Calu3 (cell line): Measurements from ENCODE around the gene CDH4. TPM values are rescaled to one million over a fixed set of nuclear protein-coding genes. Genes with fewer than 3 reads are reported as not detected.

Source experiments
- BruUV-seq: library from RNA; stranded (reverse); fragments of 400-500 nt; replicated peaks from 2 replicates; lab custom pipeline; 2021; lab: Mats Ljungman, UMichigan
- CTCF ChIA-PET: fragments of 300-600 bp; sonication (Branson Sonifier 250); formaldehyde crosslinking; loops from one replicate; lab custom pipeline; 2022; ENCODE audit warnings: antibody characterized with exemption; lab: Charles Lee
- DNase-seq: peaks from one replicate; pipeline ENCODE4 v3.0.0; 2022
- H3K27ac Mint-ChIP-seq: one replicate; pipeline ENCODE4 v1.8.0; 2022; ENCODE audit warnings: mixed read lengths; ENCODE audit not compliant: unreplicated experiment
- H3K27me3 Mint-ChIP-seq: one replicate; pipeline ENCODE4 v1.8.0; 2022; ENCODE audit warnings: mixed read lengths; ENCODE audit not compliant: unreplicated experiment
- H3K36me3 Mint-ChIP-seq: one replicate; pipeline ENCODE4 v1.8.0; 2022; ENCODE audit warnings: mild to moderate bottlenecking, moderate library complexity, mixed read lengths; ENCODE audit not compliant: insufficient read depth, unreplicated experiment
- H3K4me1 Mint-ChIP-seq: one replicate; pipeline ENCODE4 v1.8.0; 2022; ENCODE audit warnings: mild to moderate bottlenecking, low read depth, mixed read lengths; ENCODE audit not compliant: unreplicated experiment
- H3K4me3 Mint-ChIP-seq: one replicate; pipeline ENCODE4 v1.8.0; 2022; ENCODE audit warnings: mild to moderate bottlenecking, low read depth, moderate library complexity, mixed read lengths; ENCODE audit not compliant: unreplicated experiment
- H3K9me3 Mint-ChIP-seq: one replicate; pipeline ENCODE4 v1.8.0; 2022; ENCODE audit warnings: low read depth, mixed read lengths; ENCODE audit not compliant: unreplicated experiment
- intact Hi-C: fragments of 100-400 bp; cut with micrococcal nuclease; formaldehyde crosslinking; loops from one replicate; pipeline ENCODE4 v1.10.0; 2022; ENCODE audit not compliant: unreplicated experiment
- total RNA-seq: library from RNA; stranded (reverse); gene quantifications from 2 replicates; pipeline ENCODE4 v1.2.3, GENCODE V29; 2022
- TF ChIP-seq, protein P1 (sequence below): fragments of 200-600 bp; IDR thresholded peaks from one replicate; pipeline ENCODE4 v1.8.0; 2022; ENCODE audit warnings: antibody characterized with exemption; ENCODE audit not compliant: unreplicated experiment

CDH4 gene
- total RNA-seq, 1 experiment from 2014 or later = not detected

DNA sequence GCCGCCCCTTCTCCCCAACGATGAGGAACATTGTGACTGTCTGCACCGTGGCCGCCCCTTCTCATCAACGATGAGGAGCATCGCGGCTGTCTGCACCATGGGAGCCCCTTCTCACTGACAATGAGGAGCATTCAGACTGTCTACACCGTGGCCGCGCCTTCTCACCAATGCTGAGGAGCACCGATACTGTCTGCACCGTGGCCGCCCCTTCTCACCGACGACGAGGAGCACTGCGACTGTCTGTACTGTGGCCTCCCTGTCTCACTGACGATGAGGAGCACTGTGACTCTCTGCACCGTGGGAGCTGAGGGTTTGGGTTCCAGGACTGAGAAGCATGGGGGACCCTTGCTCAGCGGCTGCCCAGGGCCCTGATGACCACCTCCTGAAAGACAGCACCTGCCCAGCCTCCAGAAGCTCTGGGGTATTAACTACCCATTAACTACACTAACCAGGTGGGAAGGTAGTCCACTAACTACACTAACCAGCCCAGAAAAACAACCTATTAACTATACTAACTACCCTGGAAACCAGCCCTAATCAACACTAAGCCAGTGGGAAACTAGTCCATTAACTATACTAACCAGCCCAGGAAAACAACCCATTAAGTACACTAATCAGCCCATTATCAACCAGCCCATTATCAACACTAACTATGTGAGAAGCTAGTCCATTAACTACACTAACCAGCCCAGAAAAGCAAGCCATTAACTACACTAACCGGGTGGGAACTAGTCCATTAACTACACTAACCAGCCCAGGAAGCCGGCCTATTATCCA is 696.7 kb downstream of the CDH4 start:
- H3K36me3 Mint-ChIP-seq = peaks cover 4% of the 10 kb centered on the region
- no peaks in the 10 kb centered on the region for H3K27me3 Mint-ChIP-seq
- intact Hi-C loops = no loop called here
- H3K4me1 Mint-ChIP-seq = no peaks in the 10 kb centered on the region
- no TSS peak for BruUV-seq
- TF ChIP-seq, protein P1, sequence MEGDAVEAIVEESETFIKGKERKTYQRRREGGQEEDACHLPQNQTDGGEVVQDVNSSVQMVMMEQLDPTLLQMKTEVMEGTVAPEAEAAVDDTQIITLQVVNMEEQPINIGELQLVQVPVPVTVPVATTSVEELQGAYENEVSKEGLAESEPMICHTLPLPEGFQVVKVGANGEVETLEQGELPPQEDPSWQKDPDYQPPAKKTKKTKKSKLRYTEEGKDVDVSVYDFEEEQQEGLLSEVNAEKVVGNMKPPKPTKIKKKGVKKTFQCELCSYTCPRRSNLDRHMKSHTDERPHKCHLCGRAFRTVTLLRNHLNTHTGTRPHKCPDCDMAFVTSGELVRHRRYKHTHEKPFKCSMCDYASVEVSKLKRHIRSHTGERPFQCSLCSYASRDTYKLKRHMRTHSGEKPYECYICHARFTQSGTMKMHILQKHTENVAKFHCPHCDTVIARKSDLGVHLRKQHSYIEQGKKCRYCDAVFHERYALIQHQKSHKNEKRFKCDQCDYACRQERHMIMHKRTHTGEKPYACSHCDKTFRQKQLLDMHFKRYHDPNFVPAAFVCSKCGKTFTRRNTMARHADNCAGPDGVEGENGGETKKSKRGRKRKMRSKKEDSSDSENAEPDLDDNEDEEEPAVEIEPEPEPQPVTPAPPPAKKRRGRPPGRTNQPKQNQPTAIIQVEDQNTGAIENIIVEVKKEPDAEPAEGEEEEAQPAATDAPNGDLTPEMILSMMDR = no peak
- no peak overlapping the region for H3K4me3 Mint-ChIP-seq
- peaks cover 2% of the 10 kb centered on the region for H3K9me3 Mint-ChIP-seq
- DNase-seq = no peak
- no peak overlapping the region for H3K27ac Mint-ChIP-seq
- CTCF ChIA-PET = no interaction called here

DNA sequence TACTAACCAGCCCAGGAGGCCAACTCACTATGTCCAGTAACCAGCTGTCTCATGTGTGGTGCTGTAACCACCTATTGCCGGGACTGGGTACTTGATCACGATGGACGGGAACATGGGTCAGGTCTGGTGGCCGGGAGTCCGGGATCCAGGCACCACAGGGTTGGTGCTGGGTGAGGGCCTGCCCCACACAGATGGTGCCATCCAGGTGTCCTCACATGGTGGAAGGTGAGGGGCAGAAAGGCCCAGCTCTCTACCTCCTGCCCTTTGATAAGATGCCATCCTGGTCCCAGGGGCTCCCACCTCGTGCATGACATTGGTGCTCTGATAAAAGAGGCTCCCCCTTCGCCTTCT is 697.3 kb downstream of the CDH4 start:
- H3K27ac Mint-ChIP-seq = no peak overlapping the region
- H3K4me1 Mint-ChIP-seq = no peaks in the 10 kb centered on the region
- H3K4me3 Mint-ChIP-seq = no peak overlapping the region
- intact Hi-C loops = no loop called here
- H3K9me3 Mint-ChIP-seq = peaks cover 2% of the 10 kb centered on the region
- DNase-seq = no peak
- CTCF ChIA-PET = no interaction called here
- peaks cover 4% of the 10 kb centered on the region for H3K36me3 Mint-ChIP-seq
- H3K27me3 Mint-ChIP-seq = no peaks in the 10 kb centered on the region
- TF ChIP-seq, protein P1 = no peak
- BruUV-seq = no TSS peak

DNA sequence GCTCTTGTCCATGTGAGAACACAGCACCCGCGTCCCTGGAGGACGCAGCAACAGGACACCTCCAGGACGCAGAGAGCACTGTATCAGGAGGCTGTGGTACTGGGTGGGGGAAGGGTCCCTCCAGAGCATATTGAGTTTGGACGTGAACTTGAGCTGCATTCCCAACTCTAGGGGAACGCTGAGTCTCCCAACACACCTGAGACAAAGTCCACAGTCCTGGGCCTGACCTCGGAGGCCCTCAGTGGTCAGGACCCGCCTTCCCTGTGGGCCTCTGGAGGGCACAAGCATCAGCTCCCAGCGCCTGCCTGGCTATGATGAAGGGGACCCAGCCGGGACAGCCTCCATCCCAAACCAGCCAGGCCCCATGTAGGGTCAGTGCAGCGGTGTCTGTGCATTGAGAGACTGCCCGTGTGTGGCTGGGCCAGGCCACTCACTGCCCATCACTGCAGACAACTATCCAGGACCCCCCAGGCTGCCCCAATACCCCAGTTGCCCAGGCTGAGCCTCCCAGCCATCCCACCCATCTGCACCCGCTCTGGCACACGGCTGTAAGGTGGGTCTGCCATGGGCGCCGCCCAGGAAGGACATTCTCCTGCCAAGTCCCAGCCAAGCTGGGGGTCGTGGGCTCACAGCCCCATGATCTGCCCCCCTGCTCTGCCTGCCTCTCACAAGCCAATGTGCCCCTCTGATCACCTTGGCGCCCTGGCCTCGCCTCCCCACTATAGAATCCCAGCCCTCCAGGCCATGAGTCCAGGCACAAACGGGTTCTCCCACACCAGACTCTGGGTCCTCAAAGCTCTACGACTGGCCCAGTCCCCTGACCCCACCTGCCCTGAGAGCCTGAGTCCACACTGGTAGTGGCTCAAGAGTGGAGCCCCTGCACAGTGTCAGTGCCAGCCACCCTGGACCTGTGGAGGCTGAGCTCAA is 697.9 kb downstream of the CDH4 start:
- H3K27me3 Mint-ChIP-seq = no peaks in the 10 kb centered on the region
- CTCF ChIA-PET = no interaction called here
- BruUV-seq = no TSS peak
- no peak overlapping the region for H3K4me3 Mint-ChIP-seq
- peaks cover 2% of the 10 kb centered on the region for H3K9me3 Mint-ChIP-seq
- intact Hi-C loops = no loop called here
- no peak for DNase-seq
- no peak overlapping the region for H3K27ac Mint-ChIP-seq
- peaks cover 4% of the 10 kb centered on the region for H3K36me3 Mint-ChIP-seq
- TF ChIP-seq, protein P1 = no peak
- no peaks in the 10 kb centered on the region for H3K4me1 Mint-ChIP-seq

DNA sequence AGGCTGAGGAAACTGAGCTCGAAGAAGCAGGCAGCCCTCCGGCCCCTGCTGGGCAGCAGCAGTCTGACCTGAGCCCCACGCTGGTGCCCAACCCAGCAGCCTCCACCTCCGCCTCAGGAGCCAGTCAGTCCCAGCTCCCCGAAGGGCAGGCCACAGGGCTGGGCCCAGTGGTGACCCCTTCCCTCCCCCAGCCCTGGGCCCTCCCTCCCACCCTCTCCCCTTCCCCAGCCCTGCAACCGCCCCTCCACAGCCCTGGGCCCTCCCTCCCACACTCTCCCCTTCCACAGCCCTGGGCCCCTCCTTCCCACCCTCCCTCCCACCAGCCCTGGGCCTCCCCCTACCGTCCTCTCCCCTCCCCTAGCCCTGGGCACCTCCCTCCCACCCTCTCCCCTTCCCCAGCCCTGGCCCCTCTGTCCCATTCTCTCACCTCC is 698.6 kb downstream of the CDH4 start:
- DNase-seq = no peak
- H3K36me3 Mint-ChIP-seq = no peaks in the 10 kb centered on the region
- H3K4me3 Mint-ChIP-seq = no peak overlapping the region
- TF ChIP-seq, protein P1 = no peak
- peaks cover 2% of the 10 kb centered on the region for H3K9me3 Mint-ChIP-seq
- no peaks in the 10 kb centered on the region for H3K4me1 Mint-ChIP-seq
- BruUV-seq = no TSS peak
- intact Hi-C loops = no loop called here
- CTCF ChIA-PET = interaction anchor here (0.6 kb wide), 1 partner anchor 16 kb away, joined by 4 read pairs; no protein-coding TSS in a partner anchor
- no peaks in the 10 kb centered on the region for H3K27me3 Mint-ChIP-seq
- H3K27ac Mint-ChIP-seq = no peak overlapping the region
